HG03558 (cell line): Measurements from ENCODE around the gene JARID2.

ENCODE experiments used
- ATAC-seq: cut with Tn5 transposase; IDR thresholded peaks from one replicate; pipeline ENCODE4 v1.9.1; 2021; ENCODE audit warnings: moderate number of reproducible peaks; ENCODE audit not compliant: unreplicated experiment; ENCODE audit errors: extremely low read depth

The JARID2 gene

GRCh38 chr6:15546591-15546990 lies 300.7 kb downstream of the JARID2 start:
- no peak for ATAC-seq

- no peak for ATAC-seq
Measured at GRCh38 chr6:15547400-15547799, 301.5 kb downstream of the JARID2 start.

GRCh38 chr6:15549371-15549770 lies 303.5 kb downstream of the JARID2 start:
- ATAC-seq, result no peak

- no peak for ATAC-seq
Measured at GRCh38 chr6:15550546-15551123, 304.8 kb downstream of the JARID2 start.

GRCh38 chr6:15551262-15551661 lies 305.4 kb downstream of the JARID2 start:
- no peak for ATAC-seq

GRCh38 chr6:15551798-15552197 lies 305.9 kb downstream of the JARID2 start:
- ATAC-seq, result no peak

GRCh38 chr6:15553031-15553430 lies 307.2 kb downstream of the JARID2 start:
- ATAC-seq, result no peak

- ATAC-seq, result no peak
Measured at GRCh38 chr6:15553736-15554294, 307.9 kb downstream of the JARID2 start.

- no peak for ATAC-seq
Measured at GRCh38 chr6:15554728-15555100, 308.8 kb downstream of the JARID2 start.

GRCh38 chr6:15555101-15556038 lies 309.5 kb downstream of the JARID2 start:
- ATAC-seq, result no peak

- ATAC-seq, result no peak
Measured at GRCh38 chr6:15556711-15557110, 310.8 kb downstream of the JARID2 start.

- no peak for ATAC-seq
Measured at GRCh38 chr6:15557174-15557573, 311.3 kb downstream of the JARID2 start.

GRCh38 chr6:15560713-15561112 lies 314.8 kb downstream of the JARID2 start:
- no peak for ATAC-seq

- ATAC-seq, result no peak
Measured at GRCh38 chr6:15561447-15562199, 315.8 kb downstream of the JARID2 start.

- no peak for ATAC-seq
Measured at GRCh38 chr6:15562977-15563376, 317.1 kb downstream of the JARID2 start.

- ATAC-seq, result no peak
Measured at GRCh38 chr6:15569035-15569995, 323.4 kb downstream of the JARID2 start.

- no peak for ATAC-seq
Measured at GRCh38 chr6:15570171-15570570, 324.3 kb downstream of the JARID2 start.
